Common myeloid progenitor, CD34-positive (primary cell): ENCODE data around the gene CLDN1.
A peak's percentile ranks its signal among the peaks of the same experiment; 100 is the strongest.

Source experiments
- CTCF ChIA-PET: fragments of 350-600 bp; sonication (Branson Sonifier 250); formaldehyde crosslinking; loops from one replicate; lab custom pipeline; 2021; ENCODE audit warnings: antibody characterized with exemption; lab: Charles Lee
- POLR2A ChIA-PET: fragments of 350-600 bp; sonication (Branson Sonifier 250); formaldehyde crosslinking; loops from one replicate; lab custom pipeline; 2021; ENCODE audit warnings: antibody characterized with exemption; lab: Charles Lee
- DNase-seq, 3 donors: peaks; one replicate each; pipeline versions ENCODE4 v3.0.0 to v3.0.0-alpha.2; 2013
- H3K27ac ChIP-seq, 2 experiments: 1 replicate in 1 of 2; 2 replicates in 1 of 2; pipeline ENCODE4 v1.7.0; 2013; ENCODE audit warnings: inconsistent platforms in 2 of 2, low read length in 2 of 2, mild to moderate bottlenecking in 2 of 2, low read depth in 1 of 2, moderate library complexity in 1 of 2; ENCODE audit not compliant: severe bottlenecking in 2 of 2, insufficient read depth in 1 of 2, poor library complexity in 1 of 2
- H3K27me3 ChIP-seq, 5 experiments: replicated peaks in 2 of 5; 1 replicate in 3 of 5; 2 replicates in 2 of 5; pipeline versions ENCODE4 v1.6.1 to v1.7.0; 2013; ENCODE audit warnings: low read length in 4 of 5, mild to moderate bottlenecking in 2 of 5, moderate library complexity in 2 of 5, inconsistent platforms in 1 of 5; ENCODE audit not compliant: insufficient read depth in 5 of 5, control insufficient read depth in 4 of 5
- H3K36me3 ChIP-seq, 4 experiments: 1 replicate in 2 of 4; 2 replicates in 2 of 4; pipeline versions ENCODE4 v1.6.1 to v1.7.0; 2013; ENCODE audit warnings: low read length in 3 of 4, control low read depth in 1 of 4, mild to moderate bottlenecking in 1 of 4; ENCODE audit not compliant: control insufficient read depth in 4 of 4, insufficient read depth in 4 of 4
- H3K4me1 ChIP-seq, 4 experiments: 1 replicate in 3 of 4; 2 replicates in 1 of 4; pipeline versions ENCODE4 v1.6.1 to v1.7.1; 2013; ENCODE audit warnings: low read length in 3 of 4, mild to moderate bottlenecking in 3 of 4, control low read depth in 1 of 4, inconsistent platforms in 1 of 4, moderate library complexity in 1 of 4; ENCODE audit not compliant: control insufficient read depth in 4 of 4, insufficient read depth in 4 of 4; ENCODE audit errors: control extremely low read depth in 1 of 4
- H3K4me3 ChIP-seq, 7 experiments: 1 replicate in 4 of 7; 2 replicates in 3 of 7; pipeline versions ENCODE4 v1.5.1 to v1.7.0; 2013; ENCODE audit warnings: mild to moderate bottlenecking in 7 of 7, low read length in 6 of 7, moderate library complexity in 6 of 7, inconsistent platforms in 2 of 7, low read depth in 2 of 7, control low read depth in 1 of 7; ENCODE audit not compliant: insufficient read depth in 4 of 7, control insufficient read depth in 1 of 7; ENCODE audit errors: extremely low read depth in 1 of 7
- H3K9me3 ChIP-seq, 5 experiments: 1 replicate in 4 of 5; 2 replicates in 1 of 5; pipeline versions ENCODE4 v1.6.1 to v1.7.1; 2013; ENCODE audit warnings: low read length in 4 of 5, mild to moderate bottlenecking in 2 of 5, inconsistent platforms in 1 of 5, low read depth in 1 of 5, moderate library complexity in 1 of 5; ENCODE audit not compliant: control insufficient read depth in 4 of 5, insufficient read depth in 2 of 5; ENCODE audit errors: control extremely low read depth in 1 of 5
- WGBS: methylation state at CpG from one replicate; pipeline ENCODE4 v1.1.5; 2013; ENCODE audit not compliant: insufficient coverage; 5-methylcytosine and 5-hydroxymethylcytosine counted together

CLDN1 gene

DNA sequence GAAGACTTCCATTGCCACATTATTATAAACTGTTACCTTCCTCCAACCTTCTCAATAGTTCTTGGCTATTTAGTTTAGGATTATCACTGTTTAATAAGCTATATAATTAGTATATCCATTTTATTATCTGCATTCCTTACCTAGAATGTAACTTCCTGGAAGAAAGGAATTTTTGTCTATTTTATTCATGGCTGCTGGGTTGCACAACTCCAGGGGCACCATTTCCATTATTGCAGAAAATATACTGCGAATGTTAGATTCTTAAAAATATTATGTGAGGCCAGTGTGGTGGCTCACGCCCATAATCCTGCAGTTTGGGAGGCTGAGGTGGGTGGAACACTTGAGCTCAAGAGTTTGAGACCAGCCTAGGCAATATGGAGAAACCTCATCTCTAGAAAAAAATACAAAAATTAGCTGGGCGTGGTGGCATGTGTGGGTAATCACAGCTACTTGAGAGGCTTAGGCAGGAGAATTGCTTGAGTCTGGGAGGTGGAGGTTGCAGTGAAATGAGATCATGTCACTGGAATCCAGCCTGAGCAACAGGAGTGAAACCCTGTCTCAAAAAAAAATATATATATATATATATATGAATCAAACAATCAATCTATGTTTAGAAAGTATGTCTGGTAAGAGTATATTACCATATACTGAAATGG, 19.9 kb downstream of the CLDN1 start:
- DNase-seq: no peak
- CTCF ChIA-PET: interaction anchor here (0.9 kb wide), 1 partner anchor 78 kb away, joined by 3 read pairs; no protein-coding TSS in a partner anchor

DNA sequence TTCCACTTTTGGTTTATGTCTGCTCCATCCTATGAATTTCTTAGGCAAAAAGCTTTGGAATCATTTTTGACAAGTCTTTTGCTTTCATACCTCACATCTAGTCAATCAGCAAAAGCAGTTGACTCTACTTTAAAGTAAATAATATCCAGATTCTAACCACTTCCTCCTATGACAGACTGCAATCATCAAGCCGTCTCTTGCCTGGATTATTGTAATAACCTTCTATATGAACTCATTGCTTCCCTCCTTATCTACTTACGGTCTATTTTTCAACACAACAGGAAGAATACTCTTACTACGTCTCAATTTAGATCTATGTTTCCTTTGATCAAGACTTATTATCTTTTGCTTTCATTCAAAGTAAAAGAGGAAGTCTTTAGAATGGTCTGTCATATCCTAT, 20.7 kb downstream of the CLDN1 start:
- H3K4me3 ChIP-seq: no peak overlapping the region
- H3K4me1 ChIP-seq: peaks cover 0 to 3% (median under 1%) of the 10 kb centered on the region in 4 experiments
- H3K9me3 ChIP-seq: no peaks in the 10 kb centered on the region
- H3K27me3 ChIP-seq: peaks cover 0 to 14% (median 6%) of the 10 kb centered on the region in 5 experiments
- H3K36me3 ChIP-seq: no peaks in the 10 kb centered on the region
- 0% methylated on average over 1 of the region's 3 CpGs for WGBS
- no peak overlapping the region for H3K27ac ChIP-seq
- DNase-seq: peak in 2 of 3 donors; percentile 58 to 73
- POLR2A ChIA-PET: no interaction called here
- CTCF ChIA-PET: no interaction called here

More for the DNA sequence above, 19.9 kb downstream of the CLDN1 start:
- Histone ChIP-seq H3K4me1 (peaks cover 0 to 3% (median under 1%) of the 10 kb centered on the region in 4 experiments), H3K27me3 (peaks cover 0 to 14% (median 6%) of the 10 kb centered on the region in 5 experiments), H3K9me3 (no peaks in the 10 kb centered on the region), H3K36me3 (no peaks in the 10 kb centered on the region), H3K27ac (no peak overlapping the region), H3K4me3 (no peak overlapping the region)
- POLR2A ChIA-PET: no interaction called here
- WGBS: 100% methylated on average over 1 of the region's 3 CpGs

DNA sequence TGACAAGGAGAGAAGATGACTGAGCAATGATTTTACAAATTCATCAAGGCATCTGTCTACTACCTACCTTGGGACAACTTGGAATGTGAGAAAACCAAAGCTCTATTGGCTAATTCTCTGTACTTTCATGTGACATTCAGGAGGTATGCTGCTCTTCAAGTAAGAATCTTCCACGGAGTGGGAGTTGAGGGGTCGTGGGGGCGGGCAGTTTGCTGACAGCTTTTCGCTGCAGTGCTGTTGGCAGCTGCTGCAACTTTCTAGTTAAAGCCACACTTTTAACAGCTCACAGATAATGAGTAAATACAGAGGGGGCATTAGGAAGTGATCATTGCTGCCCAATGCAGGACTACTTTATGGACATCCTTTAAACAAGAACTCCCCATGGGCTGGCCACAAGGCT, 22.3 kb downstream of the CLDN1 start:
- Histone ChIP-seq H3K4me3 (no peak overlapping the region), H3K4me1 (peaks cover 0 to 3% (median under 1%) of the 10 kb centered on the region in 4 experiments), H3K36me3 (no peaks in the 10 kb centered on the region), H3K27me3 (peaks cover 0 to 14% (median 6%) of the 10 kb centered on the region in 5 experiments), H3K9me3 (no peaks in the 10 kb centered on the region), H3K27ac (no peak overlapping the region)
- no peak for DNase-seq
- CTCF ChIA-PET: interaction anchor here (0.9 to 1.0 kb wide), 2 partner anchors 19 to 76 kb away, joined by 3 read pairs; no protein-coding TSS in a partner anchor
- 96% methylated on average over 4 of the region's 4 CpGs for WGBS
- POLR2A ChIA-PET: no interaction called here

DNA sequence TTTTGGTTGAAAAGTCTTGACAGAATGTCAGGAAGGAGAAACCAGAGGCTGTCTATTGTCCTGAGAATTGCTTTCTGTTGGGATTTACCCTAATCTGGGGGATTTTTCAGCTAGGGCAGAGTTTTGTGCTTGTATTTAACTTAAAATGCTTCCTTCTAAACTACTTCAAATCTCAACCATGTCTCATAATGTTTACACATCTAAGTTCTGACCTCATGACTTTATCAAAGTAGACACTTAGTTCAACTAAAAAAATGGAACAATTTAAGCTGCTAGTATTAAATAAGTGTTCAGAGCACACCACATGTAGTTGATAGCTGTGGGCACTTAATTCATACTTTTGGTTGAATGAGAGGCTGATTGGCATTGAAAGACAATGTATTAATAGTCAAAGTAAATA, 28.2 kb downstream of the CLDN1 start:
- Histone ChIP-seq H3K27me3 (no peaks in the 10 kb centered on the region), H3K4me3 (no peak overlapping the region), H3K9me3 (peaks cover 0 to 6% (median 3%) of the 10 kb centered on the region in 5 experiments), H3K4me1 (no peaks in the 10 kb centered on the region), H3K36me3 (no peaks in the 10 kb centered on the region), H3K27ac (no peak overlapping the region)
- POLR2A ChIA-PET: no interaction called here
- no peak for DNase-seq
- CTCF ChIA-PET: no interaction called here

DNA sequence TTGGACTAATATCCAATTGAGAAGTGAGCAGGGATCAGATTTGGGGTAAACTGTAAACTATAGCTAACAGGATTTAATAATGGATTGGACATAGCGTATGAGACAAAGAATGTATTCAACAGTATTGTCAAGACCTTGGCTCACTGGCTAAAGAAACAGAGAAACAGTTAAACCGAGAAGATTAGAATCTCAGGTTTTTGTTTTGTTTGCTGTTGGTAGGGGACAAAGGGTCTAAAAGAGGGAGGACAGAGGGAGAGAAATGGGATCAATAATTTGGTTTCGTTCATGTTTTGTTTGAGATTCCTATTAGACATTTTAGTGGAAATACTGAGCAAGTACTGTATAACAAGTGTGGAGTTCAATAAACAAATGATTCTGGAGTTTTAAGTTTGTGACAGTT, 28.6 kb downstream of the CLDN1 start:
- no peaks in the 10 kb centered on the region for H3K4me1 ChIP-seq
- no peak for DNase-seq
- ChIA-PET POLR2A (no interaction called here), CTCF (no interaction called here)
- no peak overlapping the region for H3K27ac ChIP-seq
- H3K9me3 ChIP-seq: peaks cover 0 to 6% (median 3%) of the 10 kb centered on the region in 5 experiments
- H3K36me3 ChIP-seq: no peaks in the 10 kb centered on the region
- no peak overlapping the region for H3K4me3 ChIP-seq
- H3K27me3 ChIP-seq: no peaks in the 10 kb centered on the region
- 98% methylated on average over 3 of the region's 3 CpGs for WGBS

DNA sequence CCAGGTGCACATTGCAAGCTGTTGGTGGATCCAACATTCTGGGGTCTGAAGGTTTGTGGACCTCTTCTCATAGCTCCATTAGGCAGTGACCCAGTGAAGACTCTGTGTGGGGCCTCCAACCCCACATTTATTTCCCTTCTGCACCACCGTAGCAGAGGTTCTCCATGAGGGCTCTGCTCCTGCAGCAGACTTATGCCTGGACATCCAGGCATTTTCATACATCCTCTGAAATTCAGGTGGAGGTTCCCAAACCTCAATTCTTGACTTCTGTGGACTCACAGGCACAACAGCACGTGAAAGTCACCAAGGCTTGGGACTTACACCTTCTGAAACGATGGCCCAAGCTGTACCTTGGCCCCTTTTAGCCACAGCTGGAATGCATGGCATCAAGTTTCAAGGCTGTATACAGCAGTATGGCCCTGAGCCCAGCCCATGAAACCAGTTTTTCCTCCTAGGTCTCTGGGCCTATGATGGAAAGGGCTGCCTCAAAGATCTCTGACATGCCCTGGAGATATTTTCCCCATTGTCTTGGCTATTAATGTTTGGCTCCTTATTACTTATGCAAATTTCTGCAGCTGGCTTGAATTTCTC, 30.2 kb downstream of the CLDN1 start:
- H3K27ac ChIP-seq: no peak overlapping the region
- CTCF ChIA-PET: no interaction called here
- H3K4me3 ChIP-seq: no peak overlapping the region
- no peaks in the 10 kb centered on the region for H3K27me3 ChIP-seq
- POLR2A ChIA-PET: no interaction called here
- peaks cover 0 to 6% (median 6%) of the 10 kb centered on the region in 5 experiments for H3K9me3 ChIP-seq
- H3K36me3 ChIP-seq: no peaks in the 10 kb centered on the region
- H3K4me1 ChIP-seq: no peaks in the 10 kb centered on the region
- no peak for DNase-seq
- 96% methylated on average over 2 of the region's 3 CpGs for whole genome bisulfite sequencing

DNA sequence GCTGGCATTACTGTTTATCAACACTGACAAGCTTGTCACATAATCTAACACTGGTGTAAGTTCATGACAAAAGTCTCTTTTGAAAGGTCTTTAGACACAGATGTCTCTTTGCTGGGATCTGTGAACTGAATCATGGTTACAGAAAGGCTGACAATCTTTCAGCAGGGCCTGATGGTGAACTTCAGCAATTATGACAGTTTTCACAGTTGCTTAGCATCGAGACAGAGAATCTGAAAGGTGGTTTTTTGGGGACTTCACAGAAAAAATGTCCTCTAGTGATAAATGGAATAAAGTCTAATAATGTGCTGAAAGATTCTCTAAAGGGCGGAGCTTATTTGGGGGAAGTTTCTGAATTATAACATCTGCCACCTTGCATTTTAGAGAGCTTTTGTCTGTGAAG, 32.3 kb downstream of the CLDN1 start:
- peaks cover 0 to 15% (median 6%) of the 10 kb centered on the region in 5 experiments for H3K9me3 ChIP-seq
- 79% methylated on average over 2 of the region's 2 CpGs for WGBS
- H3K27me3 ChIP-seq: no peaks in the 10 kb centered on the region
- DNase-seq: no peak
- no peak overlapping the region for H3K4me3 ChIP-seq
- no peaks in the 10 kb centered on the region for H3K4me1 ChIP-seq
- POLR2A ChIA-PET: interaction anchor here (0.5 kb wide), 1 partner anchor 144 kb away, joined by 3 read pairs; no protein-coding TSS in a partner anchor
- no peak overlapping the region for H3K27ac ChIP-seq
- H3K36me3 ChIP-seq: no peaks in the 10 kb centered on the region
- CTCF ChIA-PET: no interaction called here
